Fibroblast of villous mesenchyme (primary cell): ENCODE results near the gene KDM8. TPM values are rescaled to one million over a fixed set of nuclear protein-coding genes. Genes with fewer than 3 reads are reported as not detected.

Source experiments
- DNase-seq: peaks from one replicate; pipeline ENCODE4 v3.0.0-alpha.2; 2010; ENCODE audit warnings: low read depth
- H3K4me3 ChIP-seq: 2 replicates; pipeline ENCODE4 v1.5.1; 2011; ENCODE audit warnings: low read depth, mild to moderate bottlenecking, low read length
- total RNA-seq: library from RNA; depleted of rRNA; stranded (reverse); fragments of >200 nt; gene quantifications from 2 replicates; pipeline ENCODE4 v1.2.3, GENCODE V29; 2012
- TF ChIP-seq, protein P1 (sequence below): IDR thresholded peaks from 2 replicates; pipeline ENCODE4 v1.5.1; 2012; ENCODE audit warnings: low read depth, mild to moderate bottlenecking, low read length; ENCODE audit not compliant: insufficient read depth

KDM8 gene
- total RNA-seq, 1 donor = 3.9 TPM

DNA sequence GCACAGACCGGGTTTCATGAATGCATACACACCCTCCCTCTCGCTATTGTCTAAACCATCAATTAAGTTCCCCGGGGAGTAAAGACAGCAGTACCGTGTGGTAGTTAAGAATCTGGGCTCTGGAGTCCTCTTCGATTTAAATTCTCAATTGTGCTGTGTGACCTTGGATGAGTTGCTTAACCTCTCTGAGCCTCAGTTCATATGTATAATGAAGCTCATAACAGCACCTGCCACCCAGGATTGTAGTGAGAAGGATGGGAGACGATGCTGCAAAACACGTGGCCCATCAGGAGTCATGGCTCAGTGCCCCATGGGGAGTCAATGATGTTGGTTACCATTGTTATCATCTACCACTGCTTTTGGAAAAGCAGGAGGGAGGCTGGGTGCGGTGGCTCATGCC, 34.5 kb upstream of the KDM8 start:
- no peak for DNase-seq
- H3K4me3 ChIP-seq = no peak overlapping the region
- TF ChIP-seq, protein P1, sequence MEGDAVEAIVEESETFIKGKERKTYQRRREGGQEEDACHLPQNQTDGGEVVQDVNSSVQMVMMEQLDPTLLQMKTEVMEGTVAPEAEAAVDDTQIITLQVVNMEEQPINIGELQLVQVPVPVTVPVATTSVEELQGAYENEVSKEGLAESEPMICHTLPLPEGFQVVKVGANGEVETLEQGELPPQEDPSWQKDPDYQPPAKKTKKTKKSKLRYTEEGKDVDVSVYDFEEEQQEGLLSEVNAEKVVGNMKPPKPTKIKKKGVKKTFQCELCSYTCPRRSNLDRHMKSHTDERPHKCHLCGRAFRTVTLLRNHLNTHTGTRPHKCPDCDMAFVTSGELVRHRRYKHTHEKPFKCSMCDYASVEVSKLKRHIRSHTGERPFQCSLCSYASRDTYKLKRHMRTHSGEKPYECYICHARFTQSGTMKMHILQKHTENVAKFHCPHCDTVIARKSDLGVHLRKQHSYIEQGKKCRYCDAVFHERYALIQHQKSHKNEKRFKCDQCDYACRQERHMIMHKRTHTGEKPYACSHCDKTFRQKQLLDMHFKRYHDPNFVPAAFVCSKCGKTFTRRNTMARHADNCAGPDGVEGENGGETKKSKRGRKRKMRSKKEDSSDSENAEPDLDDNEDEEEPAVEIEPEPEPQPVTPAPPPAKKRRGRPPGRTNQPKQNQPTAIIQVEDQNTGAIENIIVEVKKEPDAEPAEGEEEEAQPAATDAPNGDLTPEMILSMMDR = no peak

DNA sequence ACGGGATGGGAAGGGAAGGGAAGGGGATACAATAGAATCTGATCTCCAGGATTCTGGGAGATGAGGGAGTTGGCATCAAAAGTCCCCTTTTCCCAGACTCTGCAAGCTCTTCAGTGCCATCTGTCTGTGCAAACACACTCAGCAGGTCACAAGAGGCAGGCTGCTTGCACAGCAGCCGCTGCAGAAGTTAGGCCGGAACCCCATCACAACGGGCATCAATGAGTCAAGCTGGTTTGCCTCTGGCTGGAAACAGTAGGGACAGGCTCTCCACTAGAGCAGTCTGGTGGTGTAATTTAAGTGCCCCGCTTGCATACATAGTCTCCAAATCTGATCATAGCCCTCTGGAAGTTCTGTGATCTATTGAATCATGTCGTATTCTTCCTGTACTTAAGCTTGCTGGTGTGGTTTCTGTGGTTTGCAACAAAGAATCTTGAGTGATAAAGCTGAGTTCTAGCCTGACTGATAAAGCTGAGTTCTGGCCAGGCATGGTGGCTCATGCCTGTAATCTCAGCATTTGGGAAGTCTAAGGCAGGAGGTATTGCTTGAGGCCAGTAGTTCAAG, 33.7 kb upstream of the KDM8 start:
- no peak overlapping the region for H3K4me3 ChIP-seq
- TF ChIP-seq, protein P1 = peak; percentile 9
- DNase-seq = peak; percentile 85

DNA sequence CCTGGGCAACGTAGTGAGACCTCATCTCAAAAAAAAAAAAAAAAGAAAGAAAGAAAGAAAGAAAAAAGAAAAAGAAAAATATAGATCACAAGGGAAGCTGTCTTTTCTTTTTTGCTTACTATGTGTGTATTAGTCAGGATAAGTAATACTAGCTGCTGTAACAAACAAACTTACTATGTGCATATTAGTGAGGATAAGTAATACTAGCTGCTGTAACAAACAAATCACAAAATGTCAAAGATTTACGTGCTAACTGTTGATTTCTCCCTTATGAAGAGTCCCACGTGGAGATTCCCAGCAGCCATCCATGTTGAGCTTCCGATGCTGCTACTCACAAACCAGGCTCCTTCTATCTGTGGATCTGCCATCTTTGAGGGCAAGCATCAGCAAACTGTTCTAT, 31.7 kb upstream of the KDM8 start:
- no peak overlapping the region for H3K4me3 ChIP-seq
- no peak for DNase-seq
- TF ChIP-seq, protein P1 = no peak

DNA sequence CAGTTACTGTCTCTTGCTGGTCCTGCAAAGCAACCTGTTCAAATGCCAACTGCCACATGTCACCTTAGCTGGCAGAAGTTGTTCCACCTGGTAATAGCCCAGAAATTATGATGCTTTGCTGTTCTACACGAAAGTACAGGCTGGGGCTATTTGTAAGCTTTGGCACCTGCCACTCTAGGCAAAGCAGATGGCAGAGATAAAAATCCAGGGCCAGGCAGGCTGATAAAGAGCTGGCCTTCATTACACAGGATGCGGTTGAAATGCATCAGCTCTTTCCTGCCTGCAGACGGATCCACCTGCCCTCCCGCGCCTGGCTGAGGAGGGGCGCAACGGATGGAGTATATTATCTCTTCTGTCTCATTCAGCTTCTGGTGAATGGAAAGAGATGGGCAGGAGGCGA, 29.3 kb upstream of the KDM8 start:
- TF ChIP-seq, protein P1 = no peak
- no peak overlapping the region for H3K4me3 ChIP-seq
- no peak for DNase-seq

DNA sequence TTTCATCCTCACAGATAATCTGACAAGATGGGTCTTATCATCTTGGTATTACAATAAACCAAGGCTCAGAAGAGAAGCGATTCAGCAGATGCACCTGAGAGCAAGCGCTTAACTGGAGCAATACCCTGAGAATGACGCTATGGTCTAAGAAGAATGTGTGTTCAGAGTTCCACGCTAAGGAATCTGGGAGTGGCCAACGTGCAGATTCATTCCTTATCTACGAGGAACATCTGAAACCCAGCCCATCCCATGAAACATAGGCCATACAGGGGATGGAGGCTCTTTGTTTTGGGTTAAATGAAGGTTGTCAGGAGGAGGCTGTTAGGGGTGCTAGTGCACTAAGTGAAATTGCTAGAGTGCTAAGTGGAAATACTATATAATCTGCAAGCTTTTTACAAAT, 28.5 kb upstream of the KDM8 start:
- TF ChIP-seq, protein P1 = no peak
- DNase-seq = peak; percentile 45
- no peak overlapping the region for H3K4me3 ChIP-seq

DNA sequence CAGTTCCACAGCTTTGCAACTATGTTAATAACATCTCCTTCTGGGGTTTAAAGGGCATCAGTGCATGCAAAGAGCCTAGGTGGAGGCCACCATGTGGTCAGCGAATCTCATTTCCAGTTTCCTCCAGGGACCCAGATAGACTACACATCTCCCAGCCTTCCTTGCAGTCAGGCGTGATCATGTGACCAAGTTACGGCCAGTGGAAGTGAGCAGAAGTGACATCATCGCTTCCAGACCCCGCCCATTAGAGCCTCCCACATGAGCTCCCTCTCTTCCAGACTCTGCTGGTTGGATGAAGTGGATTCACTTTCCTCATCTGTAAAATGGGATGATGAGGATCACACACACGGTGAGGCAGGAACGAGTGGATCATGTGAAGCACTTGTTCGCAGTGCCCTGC, 27.4 kb upstream of the KDM8 start:
- no peak for DNase-seq
- TF ChIP-seq, protein P1 = no peak
- H3K4me3 ChIP-seq = no peak overlapping the region
